ENCODE measurements around the gene SEC14L5. TPM values are rescaled to one million over a fixed set of nuclear protein-coding genes. Genes with fewer than 3 reads are reported as not detected.

Gene SEC14L5
- total RNA-seq, 1 experiment from 2014 or later, result 2.3 TPM

- POLR2A ChIA-PET, result interaction anchor here (0.6 to 1.2 kb wide), 4 partner anchors 9 to 67 kb away, joined by 3 read pairs; partner anchors contain the start of genes NAGPA and SEC14L5
- no peak for ATAC-seq
Measured at GRCh38 chr16:5024632-5025031, 66.5 kb downstream of the SEC14L5 start.

More at GRCh38 chr16:5024632-5025031, 66.5 kb downstream of the SEC14L5 start:
- Mint-ChIP-seq H3K36me3 (no peaks in the 10 kb centered on the region), H3K27ac (no peak overlapping the region), H3K9me3 (no peaks in the 10 kb centered on the region), H3K4me3 (no peak overlapping the region), H3K27me3 (ENCODE audit: low read depth) (no peaks in the 10 kb centered on the region), H3K4me1 (no peaks in the 10 kb centered on the region)
- CTCF ChIA-PET, result interaction anchor here (0.6 to 3.4 kb wide), 36 partner anchors 11 to 1837 kb away, joined by 3 to 52 read pairs (median 4); partner anchors contain the start of genes ANKS3, DNAAF8, EEF2KMT and NAGPA
- no peak for TF ChIP-seq NFATC4 (CRISPR knock-in tag; IDR thresholded peaks at IDR 0.05)
- TF ChIP-seq FOXP1 (CRISPR knock-in tag; IDR thresholded peaks at IDR 0.05; ENCODE audit: borderline replicate concordance), result no peak
- no peak for TF ChIP-seq E2F1 (CRISPR knock-in tag; IDR thresholded peaks at IDR 0.05)
- TF ChIP-seq PRDM15 (CRISPR knock-in tag; IDR thresholded peaks at IDR 0.05), result no peak
- no peak for TF ChIP-seq MLX (CRISPR knock-in tag; IDR thresholded peaks at IDR 0.05)
- no peak for TF ChIP-seq ZNF138 (CRISPR knock-in tag; conservative IDR thresholded peaks at IDR 0.05)
- no peak for TF ChIP-seq ARID4B (CRISPR knock-in tag; IDR thresholded peaks at IDR 0.05; ENCODE audit: borderline replicate concordance)
- no peak for TF ChIP-seq ZNF671 (CRISPR knock-in tag; IDR thresholded peaks at IDR 0.05)
- TF ChIP-seq SMAD4 (CRISPR knock-in tag; IDR thresholded peaks at IDR 0.05), result no peak
- TF ChIP-seq TCF7 (CRISPR knock-in tag; IDR thresholded peaks at IDR 0.05; ENCODE audit: low read depth), result no peak
- TF ChIP-seq ZSCAN18 (CRISPR knock-in tag; IDR thresholded peaks at IDR 0.05), result no peak
- TF ChIP-seq MYBL2 (CRISPR knock-in tag; IDR thresholded peaks at IDR 0.05), result no peak
- TF ChIP-seq GRHL2 (CRISPR knock-in tag; IDR thresholded peaks at IDR 0.05; ENCODE audit: insufficient replicate concordance, severe bottlenecking), result no peak
- no peak for TF ChIP-seq ATF2 (CRISPR knock-in tag; IDR thresholded peaks at IDR 0.05; ENCODE audit: borderline replicate concordance, low read depth)
- no peak for TF ChIP-seq KAT7 (CRISPR knock-in tag; IDR thresholded peaks at IDR 0.05; ENCODE audit: borderline replicate concordance)
- no peak for TF ChIP-seq ZBTB21 (CRISPR knock-in tag; IDR thresholded peaks at IDR 0.05; ENCODE audit: borderline replicate concordance)
- TF ChIP-seq AR (CRISPR knock-in tag; IDR thresholded peaks at IDR 0.05), result no peak
- no peak for DNase-seq (ENCODE audit: low spot score)
